Natural killer cell (primary cell): ENCODE results near the gene GADL1. TPM values are rescaled to one million over a fixed set of nuclear protein-coding genes. Genes with fewer than 3 reads are reported as not detected.

ENCODE experiments used
- ATAC-seq, 3 donors: fragments of 150-1000 bp in 2 of 3; fragments of 200-7000 bp in 1 of 3; cut with Tn5 transposase; 1 replicate in 1 of 3; 2 replicates in 2 of 3; pipeline ENCODE4 v1.10.0; 2021; ENCODE audit warnings: mild to moderate bottlenecking in 2 of 3, moderate library complexity in 2 of 3
- DNase-seq, 2 donors: peaks; one replicate each; pipeline versions ENCODE4 v3.0.0 to v3.0.0-alpha.2; 2013 to 2021; ENCODE audit warnings: mixed read lengths in 1 of 2
- H3K27ac ChIP-seq: one replicate; pipeline ENCODE4 v1.5.1; 2013; ENCODE audit warnings: mild to moderate bottlenecking, low read length
- H3K27me3 ChIP-seq: one replicate; pipeline ENCODE4 v1.6.1; 2013; ENCODE audit warnings: low read length; ENCODE audit not compliant: control insufficient read depth, insufficient read depth
- H3K36me3 ChIP-seq: one replicate; pipeline ENCODE4 v1.6.1; 2013; ENCODE audit warnings: low read length; ENCODE audit not compliant: control insufficient read depth, insufficient read depth
- H3K4me1 ChIP-seq: one replicate; pipeline ENCODE4 v1.6.1; 2013; ENCODE audit warnings: low read length; ENCODE audit not compliant: control insufficient read depth, insufficient read depth
- H3K4me3 ChIP-seq: one replicate; pipeline ENCODE4 v1.5.1; 2013; ENCODE audit warnings: low read length
- H3K9me3 ChIP-seq: one replicate; pipeline ENCODE4 v1.6.1; 2013; ENCODE audit warnings: low read length; ENCODE audit not compliant: control insufficient read depth, insufficient read depth
- H3K27ac Mint-ChIP-seq, 2 donors: one replicate each; pipeline ENCODE4 v1.8.0; 2022; ENCODE audit warnings: mild to moderate bottlenecking in 2 of 2, mixed read lengths in 2 of 2, moderate library complexity in 1 of 2
- H3K27me3 Mint-ChIP-seq, 2 donors: one replicate each; pipeline ENCODE4 v1.8.0; 2022; ENCODE audit warnings: low read depth in 2 of 2, mixed read lengths in 2 of 2
- H3K36me3 Mint-ChIP-seq: one replicate; pipeline ENCODE4 v1.8.0; 2022; ENCODE audit warnings: mixed read lengths
- H3K4me1 Mint-ChIP-seq, 2 donors: one replicate each; pipeline ENCODE4 v1.8.0; 2022; ENCODE audit warnings: mixed read lengths in 2 of 2
- H3K4me3 Mint-ChIP-seq: one replicate; pipeline ENCODE4 v1.8.0; 2022; ENCODE audit warnings: mild to moderate bottlenecking, moderate library complexity, mixed read lengths
- H3K9me3 Mint-ChIP-seq, 2 donors: one replicate each; pipeline ENCODE4 v1.8.0; 2022; ENCODE audit warnings: mixed read lengths in 2 of 2
- CTCF ChIP-seq: fragments of 200-600 bp; IDR thresholded peaks from one replicate; pipeline ENCODE4 v1.8.0; 2022; ENCODE audit warnings: antibody characterized with exemption
- WGBS: methylation state at CpG from one replicate; pipeline ENCODE4 v1.1.7; 2013; ENCODE audit warnings: missing lambda C conversion rate; ENCODE audit not compliant: insufficient coverage; 5-methylcytosine and 5-hydroxymethylcytosine counted together
- intact Hi-C: fragments of 100-400 bp; cut with micrococcal nuclease; formaldehyde crosslinking; loops from one replicate; pipeline ENCODE4 v1.14.2; 2022
- total RNA-seq, 4 donors: library from RNA; stranded (reverse); fragments of 120-200 nt in 1 of 4; gene quantifications; one replicate each; pipeline versions ENCODE4 v1.2.3 to v1.2.4, GENCODE V29; 2013 to 2022

The GADL1 gene
- total RNA-seq, 3 donors from 2014 or later (not counting 1 experiment from before 2014, with no cell fraction given), result not detected

GRCh38 chr3:30733209-30733608, 161.3 kb downstream of the GADL1 start:
- intact Hi-C loops, result no loop called here
- ATAC-seq (no peak), DNase-seq (no peak)
- WGBS, result no CpG with 5 or more reads among the region's 1 CpG
- no peaks in the 10 kb centered on the region for H3K36me3 Mint-ChIP-seq
- H3K36me3 ChIP-seq, result no peaks in the 10 kb centered on the region
- H3K9me3 Mint-ChIP-seq, result no peaks in the 10 kb centered on the region
- H3K27ac Mint-ChIP-seq, result no peak overlapping the region
- H3K27me3 ChIP-seq, result no peaks in the 10 kb centered on the region
- peaks cover 0 to 3% of the 10 kb centered on the region in 2 donors for H3K27me3 Mint-ChIP-seq
- H3K4me3 ChIP-seq, result no peak overlapping the region
- no peak for TF ChIP-seq CTCF
- no peaks in the 10 kb centered on the region for H3K9me3 ChIP-seq
- H3K4me1 Mint-ChIP-seq, result peaks cover 26 to 29% of the 10 kb centered on the region in 2 donors
- no peak overlapping the region for H3K4me3 Mint-ChIP-seq
- no peaks in the 10 kb centered on the region for H3K4me1 ChIP-seq
- no peak overlapping the region for H3K27ac ChIP-seq

GRCh38 chr3:30730967-30731366, 163.5 kb downstream of the GADL1 start:
- Histone ChIP-seq H3K4me1 (no peaks in the 10 kb centered on the region), H3K36me3 (no peaks in the 10 kb centered on the region), H3K9me3 (no peaks in the 10 kb centered on the region), H3K27me3 (no peaks in the 10 kb centered on the region), H3K4me3 (no peak overlapping the region), H3K27ac (no peak overlapping the region)
- DNase-seq, result peak in 1 of 2 donors; percentile 12
- ATAC-seq, result no peak
- TF ChIP-seq CTCF, result no peak
- H3K4me1 Mint-ChIP-seq, result peaks cover 26 to 29% of the 10 kb centered on the region in 2 donors
- H3K36me3 Mint-ChIP-seq, result no peaks in the 10 kb centered on the region
- H3K4me3 Mint-ChIP-seq, result no peak overlapping the region
- no peak overlapping the region for H3K27ac Mint-ChIP-seq
- H3K27me3 Mint-ChIP-seq, result peaks cover 0 to 3% of the 10 kb centered on the region in 2 donors
- WGBS, result 75% methylated on average over 3 of the region's 3 CpGs
- H3K9me3 Mint-ChIP-seq, result no peaks in the 10 kb centered on the region
- intact Hi-C loops, result no loop called here

- Histone ChIP-seq H3K27ac (no peak overlapping the region), H3K27me3 (no peaks in the 10 kb centered on the region), H3K9me3 (no peaks in the 10 kb centered on the region), H3K4me1 (no peaks in the 10 kb centered on the region), H3K36me3 (no peaks in the 10 kb centered on the region), H3K4me3 (no peak overlapping the region)
- Mint-ChIP-seq H3K4me1 (peaks cover 23 to 28% of the 10 kb centered on the region in 2 donors), H3K4me3 (peak overlapping the region; percentile 33), H3K27ac (peak overlapping the region; percentile 43 to 54), H3K36me3 (no peaks in the 10 kb centered on the region), H3K9me3 (peaks cover 2 to 5% of the 10 kb centered on the region in 2 donors), H3K27me3 (peaks cover 0 to 3% of the 10 kb centered on the region in 2 donors)
- no peak for TF ChIP-seq CTCF
- intact Hi-C loops, result no loop called here
- ATAC-seq (no peak), DNase-seq (no peak)
These were observed 164.5 kb downstream of the GADL1 start for GRCh38 chr3:30729936-30730335.

GRCh38 chr3:30729512-30729911, 164.9 kb downstream of the GADL1 start:
- Mint-ChIP-seq H3K9me3 (peaks cover 2 to 5% of the 10 kb centered on the region in 2 donors), H3K27ac (peak overlapping the region; percentile 43 to 54), H3K36me3 (no peaks in the 10 kb centered on the region), H3K27me3 (peaks cover 0 to 3% of the 10 kb centered on the region in 2 donors), H3K4me3 (peak overlapping the region; percentile 33), H3K4me1 (peaks cover 19 to 23% of the 10 kb centered on the region in 2 donors)
- WGBS, result 9% methylated on average over 2 of the region's 2 CpGs
- DNase-seq (peak in 1 of 2 donors; percentile 13), ATAC-seq (peak; percentile 57 to 80 (median 63))
- no peaks in the 10 kb centered on the region for H3K36me3 ChIP-seq
- no peak for TF ChIP-seq CTCF
- no peaks in the 10 kb centered on the region for H3K27me3 ChIP-seq
- no peak overlapping the region for H3K27ac ChIP-seq
- intact Hi-C loops, result no loop called here
- no peaks in the 10 kb centered on the region for H3K9me3 ChIP-seq
- no peak overlapping the region for H3K4me3 ChIP-seq
- no peaks in the 10 kb centered on the region for H3K4me1 ChIP-seq
